Measurements from ENCODE around the gene IFT80.
"Not testable (repeated sequence)": the region's sequence is repeated elsewhere in the genome, so short reads cannot be mapped to it uniquely, and the experiment has no call there.

The IFT80 gene

DNA sequence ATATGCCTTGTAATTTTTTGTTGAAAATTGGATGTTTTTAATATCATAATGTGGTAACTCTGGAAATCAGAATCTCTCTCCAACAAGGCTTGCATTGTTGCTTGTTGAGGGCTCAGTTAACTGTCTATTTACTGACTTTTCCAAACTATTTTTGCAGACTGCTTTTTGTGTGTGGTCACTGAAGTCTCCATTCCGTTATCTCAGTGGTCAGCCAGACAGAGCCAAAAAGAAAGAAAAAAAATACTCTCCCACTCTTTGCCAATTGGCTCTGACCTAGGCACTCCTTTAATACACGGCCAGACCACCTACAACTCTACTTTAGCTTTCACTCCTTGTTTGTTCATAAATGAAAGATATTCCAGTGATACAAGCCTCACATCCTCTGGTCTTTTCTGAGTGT is 52.5 kb downstream of the IFT80 start:
- TF ChIP-seq, protein P1, sequence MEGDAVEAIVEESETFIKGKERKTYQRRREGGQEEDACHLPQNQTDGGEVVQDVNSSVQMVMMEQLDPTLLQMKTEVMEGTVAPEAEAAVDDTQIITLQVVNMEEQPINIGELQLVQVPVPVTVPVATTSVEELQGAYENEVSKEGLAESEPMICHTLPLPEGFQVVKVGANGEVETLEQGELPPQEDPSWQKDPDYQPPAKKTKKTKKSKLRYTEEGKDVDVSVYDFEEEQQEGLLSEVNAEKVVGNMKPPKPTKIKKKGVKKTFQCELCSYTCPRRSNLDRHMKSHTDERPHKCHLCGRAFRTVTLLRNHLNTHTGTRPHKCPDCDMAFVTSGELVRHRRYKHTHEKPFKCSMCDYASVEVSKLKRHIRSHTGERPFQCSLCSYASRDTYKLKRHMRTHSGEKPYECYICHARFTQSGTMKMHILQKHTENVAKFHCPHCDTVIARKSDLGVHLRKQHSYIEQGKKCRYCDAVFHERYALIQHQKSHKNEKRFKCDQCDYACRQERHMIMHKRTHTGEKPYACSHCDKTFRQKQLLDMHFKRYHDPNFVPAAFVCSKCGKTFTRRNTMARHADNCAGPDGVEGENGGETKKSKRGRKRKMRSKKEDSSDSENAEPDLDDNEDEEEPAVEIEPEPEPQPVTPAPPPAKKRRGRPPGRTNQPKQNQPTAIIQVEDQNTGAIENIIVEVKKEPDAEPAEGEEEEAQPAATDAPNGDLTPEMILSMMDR (conservative IDR thresholded peaks at IDR 0.05; ENCODE audit: low read depth) = no peak
- no peak overlapping the region for H3K27ac ChIP-seq
- no peak for DNase-seq (ENCODE audit: low spot score)
- CTCF ChIA-PET = no interaction called here
- POLR2A ChIA-PET (ENCODE audit: low non-redundant PET) = no interaction called here

DNA sequence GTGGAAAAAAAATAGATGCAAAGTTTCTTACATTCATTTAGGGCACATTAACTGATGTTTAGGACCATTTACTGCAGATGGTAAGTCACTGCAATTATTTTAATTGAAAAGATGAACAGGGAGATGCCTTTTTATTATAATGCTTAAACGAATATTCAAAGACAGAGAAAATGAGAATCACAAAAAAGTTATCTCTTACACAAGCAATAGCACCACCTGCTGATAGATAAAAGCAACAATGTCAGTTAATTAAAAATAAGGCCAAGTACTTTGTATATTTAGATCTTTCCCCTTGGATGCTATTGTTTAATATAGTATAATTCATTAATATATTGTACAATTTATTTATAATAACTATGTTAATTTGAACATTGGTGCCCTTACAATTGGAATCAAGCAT is 55.9 kb downstream of the IFT80 start:
- H3K27ac ChIP-seq = no peak overlapping the region
- CTCF ChIA-PET = interaction anchor here (0.7 to 0.8 kb wide), 4 partner anchors 193 to 1370 kb away, joined by 3 to 4 read pairs (median 4); no protein-coding TSS in a partner anchor
- POLR2A ChIA-PET (ENCODE audit: low non-redundant PET) = no interaction called here
- TF ChIP-seq, protein P1 (conservative IDR thresholded peaks at IDR 0.05; ENCODE audit: low read depth) = peak; percentile 50
- DNase-seq (ENCODE audit: low spot score) = peak; percentile 11

DNA sequence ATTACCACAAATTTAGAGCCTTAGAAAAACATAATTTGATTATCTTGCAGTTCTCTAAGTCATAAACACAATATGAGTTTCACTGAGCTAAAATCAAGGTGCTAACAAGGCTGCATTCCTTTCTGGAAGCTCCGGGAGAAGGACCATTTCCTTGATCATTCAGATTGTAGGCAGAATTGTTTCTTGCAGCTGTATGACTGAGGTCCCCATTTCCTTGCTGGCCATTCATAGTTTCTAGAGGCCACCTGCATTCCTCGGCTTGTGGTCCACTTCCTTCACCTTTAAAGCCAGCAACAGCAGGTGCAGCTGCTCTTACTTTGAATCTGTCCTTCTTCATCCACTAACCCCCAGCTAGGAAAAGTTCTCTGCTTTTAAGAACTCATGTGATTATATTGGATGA is 58.7 kb downstream of the IFT80 start:
- ChIA-PET POLR2A (ENCODE audit: low non-redundant PET) (no interaction called here), CTCF (interaction anchor here (1.0 kb wide), 1 partner anchor 308 kb away, joined by 3 read pairs; no protein-coding TSS in a partner anchor)
- TF ChIP-seq, protein P1 (conservative IDR thresholded peaks at IDR 0.05; ENCODE audit: low read depth) = no peak
- no peak for DNase-seq (ENCODE audit: low spot score)
- no peak overlapping the region for H3K27ac ChIP-seq

DNA sequence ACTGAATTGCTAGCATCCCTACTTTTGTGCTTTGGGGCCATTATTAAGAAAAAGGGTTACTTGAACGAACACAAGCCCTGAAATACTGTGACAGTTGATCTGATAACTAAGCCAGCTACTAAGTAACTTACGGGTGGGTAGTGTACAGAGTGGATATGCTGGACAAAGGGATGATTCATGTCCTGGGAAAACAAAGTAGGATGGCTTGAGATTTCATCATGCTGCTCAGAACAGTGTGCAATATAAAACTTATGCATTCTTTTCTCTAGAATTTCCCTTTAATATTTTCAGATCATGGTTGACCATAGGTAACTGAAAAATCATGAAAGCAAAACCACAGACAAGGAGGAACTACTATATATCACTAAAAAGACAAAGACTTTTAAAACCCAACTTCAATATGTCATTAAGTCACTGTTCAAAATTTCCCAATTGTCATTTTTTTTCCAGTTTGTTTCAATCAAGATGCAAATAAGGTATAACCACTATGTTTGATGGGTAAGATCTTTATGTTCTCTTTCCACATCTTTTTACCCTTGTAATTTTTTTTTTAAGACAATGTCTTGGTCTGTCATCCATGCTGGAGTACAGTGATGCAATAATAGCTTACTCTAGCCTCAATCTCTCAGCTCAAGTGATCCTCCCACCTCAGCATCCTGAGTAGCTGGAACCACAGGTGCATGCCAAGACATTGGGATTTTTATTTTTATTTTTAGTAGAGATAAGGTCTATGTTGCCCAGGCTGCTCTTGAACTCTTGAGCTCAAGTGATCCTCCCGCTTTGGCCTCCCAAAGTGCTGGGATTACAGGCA is 67.7 kb downstream of the IFT80 start:
- TF ChIP-seq, protein P1 (conservative IDR thresholded peaks at IDR 0.05; ENCODE audit: low read depth) = no peak
- ChIA-PET CTCF (no interaction called here), POLR2A (ENCODE audit: low non-redundant PET) (no interaction called here)
- no peak overlapping the region for H3K27ac ChIP-seq
- peak; percentile 27 for DNase-seq (ENCODE audit: low spot score)

DNA sequence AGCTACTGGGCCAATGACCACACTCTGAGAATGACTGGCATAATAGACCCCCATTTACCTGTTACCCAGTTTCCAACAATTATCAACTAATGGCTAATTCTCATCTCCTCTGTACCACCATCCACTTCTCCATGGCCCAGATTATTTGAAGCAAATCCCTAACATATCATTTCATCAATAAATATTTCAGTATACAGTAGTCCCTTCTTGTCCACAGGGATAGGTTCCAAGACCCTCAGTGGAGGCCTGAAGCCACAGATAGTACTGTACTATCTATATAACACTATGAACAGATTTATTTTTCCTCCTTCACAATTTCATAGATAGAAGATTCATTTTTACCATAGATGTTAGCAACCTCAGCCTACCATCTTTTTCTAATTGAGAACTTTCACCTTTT is 68.3 kb downstream of the IFT80 start:
- TF ChIP-seq, protein P1 (conservative IDR thresholded peaks at IDR 0.05; ENCODE audit: low read depth) = no peak
- ChIA-PET CTCF (interaction anchor here (0.6 kb wide), 1 partner anchor 40 kb away, joined by 3 read pairs; no protein-coding TSS in a partner anchor), POLR2A (ENCODE audit: low non-redundant PET) (no interaction called here)
- no peak overlapping the region for H3K27ac ChIP-seq
- no peak for DNase-seq (ENCODE audit: low spot score)

DNA sequence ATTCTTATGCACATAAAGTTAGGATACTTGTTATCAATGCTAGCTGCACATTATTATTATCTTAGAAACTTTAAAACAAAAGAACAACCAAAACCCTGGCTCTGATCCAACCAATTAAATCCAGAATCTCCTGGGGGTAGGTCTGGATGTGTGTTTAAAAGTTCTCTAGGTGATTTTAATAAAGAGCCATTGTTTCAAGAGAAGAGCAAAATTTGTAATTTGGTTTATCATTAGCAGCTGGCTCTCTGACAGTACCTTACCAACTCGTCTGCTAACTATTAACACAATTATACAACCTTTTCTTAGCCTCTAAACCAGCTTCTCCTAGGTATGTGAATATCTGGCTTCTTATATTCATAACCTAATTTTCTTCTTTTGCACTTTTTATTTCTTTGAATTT is 68.9 kb downstream of the IFT80 start:
- POLR2A ChIA-PET (ENCODE audit: low non-redundant PET) = no interaction called here
- H3K27ac ChIP-seq = no peak overlapping the region
- CTCF ChIA-PET = interaction anchor here (0.6 kb wide), 1 partner anchor 40 kb away, joined by 3 read pairs; no protein-coding TSS in a partner anchor
- TF ChIP-seq, protein P1 (conservative IDR thresholded peaks at IDR 0.05; ENCODE audit: low read depth) = no peak
- no peak for DNase-seq (ENCODE audit: low spot score)

DNA sequence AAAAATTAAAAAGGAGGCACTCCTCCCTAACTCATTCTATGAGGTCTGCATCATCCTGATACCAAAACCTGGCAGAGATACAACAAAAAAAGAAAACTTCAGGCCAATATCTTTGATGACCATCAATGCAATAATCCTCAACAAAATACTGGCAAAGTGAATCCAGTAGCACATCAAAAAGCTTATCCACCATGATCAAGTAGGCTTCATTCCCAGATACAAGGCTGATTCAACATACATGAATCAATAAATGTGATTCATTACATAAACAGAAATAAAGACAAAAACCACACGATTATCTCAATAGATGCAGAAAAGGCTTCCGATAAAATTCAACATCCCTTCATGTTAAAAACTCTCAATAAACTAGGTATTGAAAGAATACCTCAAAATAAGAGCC is 72.7 kb downstream of the IFT80 start:
- CTCF ChIA-PET; H3K27ac ChIP-seq; DNase-seq (ENCODE audit: low spot score); POLR2A ChIA-PET (ENCODE audit: low non-redundant PET): not testable (repeated sequence)

DNA sequence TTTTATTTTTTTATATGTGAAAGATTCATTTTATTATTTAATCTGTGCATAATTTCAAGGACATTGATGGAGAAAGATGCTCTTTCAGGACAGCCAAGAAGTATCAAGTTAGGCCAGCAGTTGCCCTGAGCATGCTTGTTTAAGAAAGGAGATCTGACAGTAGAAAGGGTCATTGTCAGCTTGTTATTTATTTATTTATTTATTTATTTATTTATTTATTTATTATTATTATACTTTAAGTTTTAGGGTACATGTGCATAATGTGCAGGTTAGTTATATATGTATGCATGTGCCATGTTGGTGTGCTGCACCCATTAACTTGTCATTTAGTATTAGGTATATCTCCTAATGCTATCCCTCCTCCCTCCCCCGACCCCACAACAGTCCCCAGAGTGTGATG is 77.2 kb downstream of the IFT80 start:
- CTCF ChIA-PET; DNase-seq (ENCODE audit: low spot score); H3K27ac ChIP-seq; POLR2A ChIA-PET (ENCODE audit: low non-redundant PET): not testable (repeated sequence)

Measured in RWPE1 (cell line).